Lower leg skin (tissue), 3 donors: Measurements from ENCODE around the gene LRRIQ4.

Source experiments
- POLR2A ChIP-seq, 2 donors: fragments of 450-650 bp; IDR thresholded peaks; one replicate each; pipeline ENCODE4 v1.6.1; 2016 to 2017; ENCODE audit warnings: antibody characterized with exemption in 2 of 2, mild to moderate bottlenecking in 1 of 2, moderate library complexity in 1 of 2
- TF ChIP-seq, protein P1 (sequence below), 3 donors: fragments of 450-650 bp; IDR thresholded peaks; one replicate each; pipeline ENCODE4 v1.5.1; 2016; ENCODE audit warnings: antibody characterized with exemption in 3 of 3, mild to moderate bottlenecking in 3 of 3, moderate library complexity in 2 of 3

DNA sequence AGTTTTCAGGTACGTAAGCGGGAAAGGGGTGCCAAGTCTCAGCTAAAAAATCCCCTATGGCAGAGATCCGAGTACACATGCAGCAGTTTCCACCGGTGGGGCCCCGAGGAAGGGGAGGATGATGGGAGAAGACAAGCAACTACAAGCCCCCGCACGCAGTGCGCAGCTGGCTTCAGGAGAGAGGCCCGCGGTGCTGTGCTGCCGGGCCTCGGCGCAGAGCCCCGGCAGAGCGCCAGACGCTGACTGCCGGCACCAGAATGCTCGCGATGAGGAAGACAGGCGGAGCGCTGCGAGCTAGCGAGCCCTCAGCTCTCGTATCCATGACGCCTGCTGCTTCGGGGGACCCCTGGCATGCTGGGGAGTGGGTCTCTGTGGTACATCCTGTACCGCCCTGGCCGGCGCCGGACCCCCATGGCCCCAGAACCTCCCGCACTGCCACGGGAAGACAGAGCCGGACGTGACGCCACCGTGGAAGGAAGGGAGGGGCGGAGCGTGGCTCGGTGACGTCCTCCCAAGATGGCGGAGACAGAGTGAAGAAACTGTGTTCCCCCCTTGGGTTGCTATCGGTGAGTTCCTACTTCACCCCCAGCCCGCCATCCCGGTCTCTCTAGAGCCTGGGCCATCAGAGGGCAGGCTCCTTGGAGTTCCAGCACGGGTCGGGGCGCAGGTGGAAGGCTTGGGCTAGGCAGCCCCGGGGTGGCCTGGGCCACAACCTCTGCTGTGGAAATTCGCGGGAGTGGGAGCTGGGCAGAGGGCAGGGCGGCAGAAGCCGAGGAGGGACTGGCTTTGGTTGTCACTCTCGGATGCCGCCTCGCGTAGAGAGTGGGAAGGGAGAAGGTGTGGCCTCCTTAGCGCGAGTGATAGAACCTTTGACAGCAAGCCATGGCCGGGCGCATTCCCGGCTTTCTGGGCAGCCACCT is 39.5 kb upstream of the LRRIQ4 start, which contains the start of gene MYNN:
- TF ChIP-seq, protein P1, sequence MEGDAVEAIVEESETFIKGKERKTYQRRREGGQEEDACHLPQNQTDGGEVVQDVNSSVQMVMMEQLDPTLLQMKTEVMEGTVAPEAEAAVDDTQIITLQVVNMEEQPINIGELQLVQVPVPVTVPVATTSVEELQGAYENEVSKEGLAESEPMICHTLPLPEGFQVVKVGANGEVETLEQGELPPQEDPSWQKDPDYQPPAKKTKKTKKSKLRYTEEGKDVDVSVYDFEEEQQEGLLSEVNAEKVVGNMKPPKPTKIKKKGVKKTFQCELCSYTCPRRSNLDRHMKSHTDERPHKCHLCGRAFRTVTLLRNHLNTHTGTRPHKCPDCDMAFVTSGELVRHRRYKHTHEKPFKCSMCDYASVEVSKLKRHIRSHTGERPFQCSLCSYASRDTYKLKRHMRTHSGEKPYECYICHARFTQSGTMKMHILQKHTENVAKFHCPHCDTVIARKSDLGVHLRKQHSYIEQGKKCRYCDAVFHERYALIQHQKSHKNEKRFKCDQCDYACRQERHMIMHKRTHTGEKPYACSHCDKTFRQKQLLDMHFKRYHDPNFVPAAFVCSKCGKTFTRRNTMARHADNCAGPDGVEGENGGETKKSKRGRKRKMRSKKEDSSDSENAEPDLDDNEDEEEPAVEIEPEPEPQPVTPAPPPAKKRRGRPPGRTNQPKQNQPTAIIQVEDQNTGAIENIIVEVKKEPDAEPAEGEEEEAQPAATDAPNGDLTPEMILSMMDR (IDR thresholded peaks at IDR 0.05), result no peak
- peak in 1 of 2 donors; percentile 98 for TF ChIP-seq POLR2A (IDR thresholded peaks at IDR 0.05)
